IPS-20b (cell line): ENCODE data around the gene LZIC.

ENCODE experiments used
- H3K27ac ChIP-seq: one replicate; pipeline ENCODE4 v1.5.1; 2013; ENCODE audit warnings: low read length
- H3K27me3 ChIP-seq: 2 replicates; pipeline ENCODE4 v1.6.1; 2013; ENCODE audit warnings: mild to moderate bottlenecking, low read length, inconsistent platforms; ENCODE audit not compliant: insufficient read depth
- H3K36me3 ChIP-seq: 2 replicates; pipeline ENCODE4 v1.6.1; 2013; ENCODE audit warnings: low read depth, mild to moderate bottlenecking, inconsistent platforms, low read length, moderate library complexity; ENCODE audit not compliant: insufficient read depth
- H3K4me1 ChIP-seq: 2 replicates; pipeline ENCODE4 v1.6.1; 2013; ENCODE audit warnings: mild to moderate bottlenecking, control low read depth, inconsistent platforms, low read length, moderate library complexity; ENCODE audit not compliant: insufficient read depth
- H3K4me3 ChIP-seq: 2 replicates; pipeline ENCODE4 v1.5.1; 2013; ENCODE audit warnings: mild to moderate bottlenecking, low read length, inconsistent platforms
- H3K9ac ChIP-seq: 2 replicates; pipeline ENCODE4 v1.6.1; 2013; ENCODE audit warnings: low read depth, mild to moderate bottlenecking, inconsistent platforms, low read length, moderate library complexity
- H3K9me3 ChIP-seq: 2 replicates; pipeline ENCODE4 v1.6.1; 2013; ENCODE audit warnings: mild to moderate bottlenecking, low read depth, low read length, inconsistent platforms; ENCODE audit not compliant: insufficient read depth

LZIC gene

GRCh38 chr1:9942939-9943788 lies at the start of gene LZIC, which contains the start of gene NMNAT1:
Gene LZIC (minus strand): TSS chr1:9943391. CDS start chr1:9936619, 6,772 bp downstream.
Gene NMNAT1 (plus strand): TSS chr1:9943475. CDS start chr1:9972074, 28,599 bp downstream.
- Histone ChIP-seq H3K9me3 (no peaks in the 10 kb centered on the region), H3K4me1 (no peaks in the 10 kb centered on the region), H3K27me3 (no peaks in the 10 kb centered on the region), H3K9ac (peak within 1 kb of the TSS; percentile 92), H3K36me3 (no peaks in the 10 kb centered on the region; the same call in 1 of the 2 replicates), H3K27ac (peak within 1 kb of the TSS; percentile 70), H3K4me3 (peak within 1 kb of the TSS; percentile 82)

- Histone ChIP-seq H3K36me3 (no peaks in the 10 kb centered on the region), H3K9ac (no peak overlapping the region), H3K4me1 (no peaks in the 10 kb centered on the region), H3K4me3 (no peak overlapping the region), H3K27me3 (peaks cover 31% of the 10 kb centered on the region), H3K9me3 (no peaks in the 10 kb centered on the region), H3K27ac (no peak overlapping the region)
Measured at GRCh38 chr1:9992910-9993309, 49.7 kb upstream of the LZIC start.

- Histone ChIP-seq H3K4me1 (no peaks in the 10 kb centered on the region), H3K9me3 (no peaks in the 10 kb centered on the region), H3K4me3 (no peak overlapping the region), H3K27me3 (peaks cover 11% of the 10 kb centered on the region), H3K27ac (no peak overlapping the region), H3K9ac (no peak overlapping the region), H3K36me3 (no peaks in the 10 kb centered on the region)
Measured at GRCh38 chr1:9990944-9991343, 47.8 kb upstream of the LZIC start.

- Histone ChIP-seq H3K9me3 (no peaks in the 10 kb centered on the region), H3K4me3 (no peak overlapping the region), H3K27me3 (no peaks in the 10 kb centered on the region), H3K9ac (no peak overlapping the region), H3K36me3 (no peaks in the 10 kb centered on the region), H3K27ac (no peak overlapping the region), H3K4me1 (no peaks in the 10 kb centered on the region)
Measured at GRCh38 chr1:9989773-9990172, 46.6 kb upstream of the LZIC start.

GRCh38 chr1:9985001-9985400 lies 41.8 kb upstream of the LZIC start:
- Histone ChIP-seq H3K9me3 (no peaks in the 10 kb centered on the region), H3K27ac (no peak overlapping the region), H3K36me3 (0 out of 2 replicates have a peak, but pooled peaks cover 4% of the 10 kb centered on the region), H3K9ac (no peak overlapping the region), H3K27me3 (no peaks in the 10 kb centered on the region), H3K4me3 (no peak overlapping the region), H3K4me1 (no peaks in the 10 kb centered on the region)

GRCh38 chr1:9984253-9984652 lies 41.1 kb upstream of the LZIC start:
- 0 out of 2 replicates have a peak, but pooled peaks cover 4% of the 10 kb centered on the region for H3K36me3 ChIP-seq
- H3K27ac ChIP-seq, result no peak overlapping the region
- H3K27me3 ChIP-seq, result no peaks in the 10 kb centered on the region
- H3K4me1 ChIP-seq, result no peaks in the 10 kb centered on the region
- H3K4me3 ChIP-seq, result no peak overlapping the region
- H3K9me3 ChIP-seq, result no peaks in the 10 kb centered on the region
- H3K9ac ChIP-seq, result no peak overlapping the region

- Histone ChIP-seq H3K27ac (no peak overlapping the region), H3K4me3 (no peak overlapping the region), H3K4me1 (peaks cover 4% of the 10 kb centered on the region; the same call in 1 of the 2 replicates), H3K36me3 (no peaks in the 10 kb centered on the region), H3K9me3 (no peaks in the 10 kb centered on the region), H3K9ac (no peak overlapping the region; the same call in 1 of the 2 replicates), H3K27me3 (no peaks in the 10 kb centered on the region)
Measured at GRCh38 chr1:9960706-9961562, 17.7 kb upstream of the LZIC start.

GRCh38 chr1:9960011-9960410 lies 16.8 kb upstream of the LZIC start:
- Histone ChIP-seq H3K9me3 (no peaks in the 10 kb centered on the region), H3K9ac (no peak overlapping the region)

GRCh38 chr1:9957726-9958125 lies 14.5 kb upstream of the LZIC start:
- Histone ChIP-seq H3K27me3 (no peaks in the 10 kb centered on the region), H3K4me1 (peaks cover 4% of the 10 kb centered on the region; the same call in 1 of the 2 replicates), H3K9me3 (no peaks in the 10 kb centered on the region), H3K4me3 (no peak overlapping the region), H3K27ac (no peak overlapping the region), H3K9ac (no peak overlapping the region), H3K36me3 (no peaks in the 10 kb centered on the region)

More at GRCh38 chr1:9960011-9960410, 16.8 kb upstream of the LZIC start:
- no peaks in the 10 kb centered on the region for H3K27me3 ChIP-seq
- no peaks in the 10 kb centered on the region for H3K36me3 ChIP-seq
- H3K4me1 ChIP-seq, result peaks cover 4% of the 10 kb centered on the region; the same call in 1 of the 2 replicates
- H3K27ac ChIP-seq, result no peak overlapping the region
- no peak overlapping the region for H3K4me3 ChIP-seq

- no peaks in the 10 kb centered on the region for H3K27me3 ChIP-seq
- H3K36me3 ChIP-seq, result no peaks in the 10 kb centered on the region
- no peaks in the 10 kb centered on the region for H3K9me3 ChIP-seq
- no peak overlapping the region for H3K4me3 ChIP-seq
- no peaks in the 10 kb centered on the region for H3K4me1 ChIP-seq
- no peak overlapping the region for H3K9ac ChIP-seq
- H3K27ac ChIP-seq, result no peak overlapping the region
Measured at GRCh38 chr1:9946315-9946714, 3.1 kb upstream of the LZIC start.

- H3K36me3 ChIP-seq, result no peaks in the 10 kb centered on the region; the same call in 1 of the 2 replicates
- H3K27ac ChIP-seq, result no peak overlapping the region
- H3K9me3 ChIP-seq, result no peaks in the 10 kb centered on the region
- peak overlapping the region; percentile 82 for H3K4me3 ChIP-seq
- peak overlapping the region; percentile 92 for H3K9ac ChIP-seq
- H3K27me3 ChIP-seq, result no peaks in the 10 kb centered on the region
- no peaks in the 10 kb centered on the region for H3K4me1 ChIP-seq
Measured at GRCh38 chr1:9942399-9942938, 722 bp downstream of the LZIC start.
